ENCODE data around the gene BIK. TPM values are rescaled to one million over a fixed set of nuclear protein-coding genes. Genes with fewer than 3 reads are reported as not detected.

BIK gene
- total RNA-seq = 18.6 and 20.0 TPM in 2 replicates

GRCh38 chr22:43110444-43110926 is at the start of gene BIK:
Gene BIK (plus strand): TSS chr22:43110750. CDS start chr22:43124023, 13,273 bp downstream.

GRCh38 chr22:43088984-43089717 is 21.4 kb upstream of the BIK start, which contains the start of gene TTLL1:
Gene TTLL1 (minus strand): TSS chr22:43089391. CDS start chr22:43075586, 13,805 bp downstream.

GRCh38 chr22:43142880-43143562 is 32.5 kb downstream of the BIK start, which contains the start of gene MCAT:
Gene MCAT (minus strand): TSS chr22:43143398. CDS start chr22:43143348, 50 bp downstream.

GRCh38 chr22:43151251-43152002 is 40.9 kb downstream of the BIK start, which contains the start of gene TSPO:
Gene TSPO (plus strand): TSS chr22:43151559. CDS start chr22:43159239, 7,680 bp downstream.

Other genes starting within 250 kb of the BIK start
- 32.7 and 35.9 TPM in 2 replicates for gene PACSIN2, start 95.6 kb upstream of the BIK start, total RNA-seq
- 3.5 and 4.4 TPM in 2 replicates for gene TTLL1, start 21.4 kb upstream of the BIK start, total RNA-seq
- 29.7 and 41.3 TPM in 2 replicates for gene MCAT, start 32.6 kb downstream of the BIK start, total RNA-seq
- 767 and 982 TPM in 2 replicates for gene TSPO, start 40.8 kb downstream of the BIK start, total RNA-seq
- 99.5 and 134 TPM in 2 replicates for gene TTLL12, start 76.4 kb downstream of the BIK start, total RNA-seq
- not detected in 2 replicates for gene SCUBE1, start 232.6 kb downstream of the BIK start, total RNA-seq